A549 (cell line): ENCODE measurements around the gene PAK3.

ENCODE experiments used
- BHLHE40 ChIP-seq: IDR thresholded peaks from 2 replicates; pipeline ENCODE4 v1.6.1; 2012; ENCODE audit warnings: low read depth, low read length, inconsistent platforms
- CTCF ChIP-seq: fragments of >200 bp; sonication (Bioruptor Twin); formaldehyde crosslinking; IDR thresholded peaks from 3 replicates; pipeline ENCODE4 v1.5.1; 2016
- EP300 ChIP-seq, 2 experiments: fragments of >200 bp; sonication (Bioruptor Twin); formaldehyde crosslinking; IDR thresholded peaks; 2 replicates in 1 of 2; 3 replicates in 1 of 2; pipeline ENCODE4 v1.6.1; 2016 to 2017
- JUN ChIP-seq, 2 experiments: fragments of >200 bp; sonication (Bioruptor Twin); formaldehyde crosslinking; IDR thresholded peaks; 2 replicates in 1 of 2; 3 replicates in 1 of 2; pipeline ENCODE4 v1.6.1; 2016 to 2017
- KDM1A ChIP-seq: fragments of 200-600 bp; sonication (generic); IDR thresholded peaks from 2 replicates; pipeline ENCODE4 v1.6.1; 2016; ENCODE audit warnings: low read depth, mild to moderate bottlenecking
- MAX ChIP-seq: IDR thresholded peaks from 2 replicates; pipeline ENCODE4 v1.6.1; 2012
- MYC ChIP-seq: IDR thresholded peaks from 2 replicates; pipeline ENCODE4 v1.6.1; 2012; ENCODE audit warnings: mild to moderate bottlenecking, inconsistent platforms, low read length, improper control_type of control experiment, borderline replicate concordance
- POLR2A ChIP-seq: IDR thresholded peaks from 2 replicates; pipeline ENCODE4 v1.6.1; 2012; ENCODE audit warnings: mild to moderate bottlenecking, low read length
- POLR2AphosphoS2 ChIP-seq: conservative IDR thresholded peaks from 2 replicates; pipeline ENCODE4 v1.6.1; 2012; ENCODE audit warnings: low read length, improper control_type of control experiment, inconsistent platforms
- RFX5 ChIP-seq: fragments of 450-650 bp; IDR thresholded peaks from 2 replicates; pipeline ENCODE4 v1.7.1; 2014; ENCODE audit warnings: antibody characterized with exemption, mild to moderate bottlenecking, moderate library complexity
- RNF2 ChIP-seq: fragments of 200-600 bp; sonication (generic); IDR thresholded peaks from 2 replicates; pipeline ENCODE4 v1.6.1; 2016; ENCODE audit warnings: low read depth, mild to moderate bottlenecking, antibody characterized with exemption, moderate library complexity, borderline replicate concordance

GRCh38 chrX:111244235-111244750 is 148.3 kb downstream of the PAK3 start:
- peak; percentile 50 for TF ChIP-seq CTCF
- no peak for TF ChIP-seq MAX
- no peak for TF ChIP-seq RFX5
- no peak for TF ChIP-seq POLR2AphosphoS2
- no peak for TF ChIP-seq JUN (IDR thresholded peaks at IDR 0.05)
- no peak for TF ChIP-seq EP300 (IDR thresholded peaks at IDR 0.05)
- TF ChIP-seq RNF2 = no peak
- TF ChIP-seq BHLHE40 = no peak
- no peak for TF ChIP-seq POLR2A
- no peak for TF ChIP-seq KDM1A
- no peak for TF ChIP-seq MYC
